Amygdala (tissue), 56 donors: ENCODE measurements around the gene UBAC2.

ENCODE experiments used
- DNase-seq, 56 donors: peaks; one replicate each; lab custom pipeline; 2025; lab: John Stamatoyannopoulos, UW

UBAC2 gene

GRCh38 chr13:99421271-99421670 lies 220.6 kb downstream of the UBAC2 start:
- DNase-seq = no peak

GRCh38 chr13:99421758-99422585 lies 221.3 kb downstream of the UBAC2 start:
- no peak for DNase-seq

GRCh38 chr13:99422586-99423220 lies 222.0 kb downstream of the UBAC2 start:
- no peak for DNase-seq

GRCh38 chr13:99425485-99426341 lies 225.1 kb downstream of the UBAC2 start:
- DNase-seq = peak in 3 of 56 donors; percentile 12 to 35 (median 27)

- no peak for DNase-seq
These were observed 225.8 kb downstream of the UBAC2 start for GRCh38 chr13:99426426-99426825.

DNA sequence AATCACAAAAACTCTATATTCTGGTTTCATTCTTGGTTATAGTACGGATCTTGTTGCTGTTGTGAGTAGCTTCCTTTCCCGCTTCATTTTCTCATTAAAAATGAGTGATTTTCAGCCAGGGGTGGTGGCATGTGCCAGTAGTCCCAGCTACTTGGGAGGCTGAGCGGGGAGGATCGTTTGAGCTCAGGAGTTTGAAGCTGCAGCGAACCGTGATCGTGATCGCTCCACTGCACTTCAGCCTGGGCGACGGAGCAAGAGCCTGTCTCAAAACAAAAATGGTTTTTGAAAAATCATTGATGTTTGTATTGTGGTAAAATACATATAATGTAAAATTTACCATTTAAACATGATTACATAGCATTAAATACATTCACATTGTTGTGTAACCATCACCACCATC lies 229.0 kb downstream of the UBAC2 start:
- no peak for DNase-seq

DNA sequence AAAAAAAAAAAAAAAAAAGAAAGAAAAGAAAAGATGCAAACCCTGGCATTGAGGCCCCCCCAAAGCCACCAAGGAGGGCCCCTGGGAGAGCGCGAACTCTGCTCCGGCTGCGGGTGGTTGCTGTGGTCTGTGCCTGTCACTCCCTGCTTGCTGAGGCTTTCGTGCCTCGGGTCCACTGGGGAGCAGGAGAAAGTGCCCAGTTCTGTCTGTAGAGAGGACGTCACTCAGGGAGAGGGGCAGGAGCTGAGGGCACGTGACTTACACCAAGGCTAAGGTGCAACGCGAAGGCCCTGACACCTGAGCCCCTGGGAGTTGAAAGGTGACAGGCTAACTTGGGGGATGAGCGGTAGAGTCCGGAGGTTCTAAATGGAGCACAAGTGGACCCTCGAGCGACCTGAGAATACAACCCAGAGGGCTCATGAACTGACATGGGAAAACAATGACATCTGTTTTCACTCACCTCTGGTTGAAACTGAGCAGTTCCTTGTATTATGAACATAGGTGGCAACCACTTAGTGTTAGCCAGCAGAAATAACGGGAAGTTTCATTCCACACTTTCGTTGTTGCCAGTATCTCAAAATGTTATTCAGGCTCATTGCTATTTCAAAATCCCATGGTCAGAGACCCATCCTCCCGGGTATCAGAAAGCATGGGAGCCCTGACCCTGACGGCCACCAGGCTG lies 231.4 kb downstream of the UBAC2 start:
- no peak for DNase-seq

DNA sequence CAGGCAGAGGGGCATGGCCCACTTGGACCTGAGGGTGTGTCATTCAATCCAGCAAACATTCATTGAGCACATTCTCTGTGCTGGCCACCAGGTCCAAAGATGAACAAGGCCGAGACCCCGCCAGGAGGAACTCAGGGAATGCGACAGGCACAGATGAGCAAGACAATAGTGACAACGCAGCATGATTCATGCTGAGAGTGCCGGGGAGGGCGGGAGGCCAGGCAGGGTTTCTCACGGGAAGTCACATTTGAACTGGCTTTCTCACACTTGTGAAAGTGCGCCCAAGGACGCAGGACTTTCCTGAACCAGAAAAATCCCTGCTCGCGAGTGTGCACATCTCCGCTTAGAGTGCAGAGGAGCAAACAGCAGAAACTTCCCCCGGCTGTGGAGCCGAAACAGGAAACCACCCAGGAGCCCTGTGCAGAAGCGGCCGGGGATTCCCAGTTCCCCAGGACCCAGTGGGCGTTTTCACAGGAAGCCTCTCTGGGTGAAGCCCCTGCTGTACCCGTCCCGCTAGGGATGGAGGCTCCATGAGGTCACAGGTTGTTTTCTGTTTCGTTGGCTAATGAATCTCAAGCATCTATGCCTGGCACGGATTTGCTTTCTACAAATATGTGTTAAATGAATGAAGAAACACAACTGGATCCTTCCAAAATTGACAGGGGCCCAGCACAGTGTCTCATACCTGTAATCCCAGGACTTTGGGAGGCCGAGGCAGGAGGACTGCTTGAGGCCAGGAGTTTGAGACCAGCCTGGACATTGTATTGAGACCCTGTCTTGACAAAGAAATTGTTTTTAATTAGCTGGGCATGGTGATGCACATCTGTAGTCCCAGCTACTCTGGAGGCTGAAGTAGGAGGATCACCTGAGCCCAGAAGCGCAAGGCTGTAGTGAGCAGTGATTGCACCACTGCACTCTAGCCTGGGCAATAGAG lies 232.2 kb downstream of the UBAC2 start:
- DNase-seq = peak in 18 of 56 donors; percentile 2 to 63 (median 28)

- DNase-seq = no peak
These were observed 233.0 kb downstream of the UBAC2 start for GRCh38 chr13:99433543-99434075.

DNA sequence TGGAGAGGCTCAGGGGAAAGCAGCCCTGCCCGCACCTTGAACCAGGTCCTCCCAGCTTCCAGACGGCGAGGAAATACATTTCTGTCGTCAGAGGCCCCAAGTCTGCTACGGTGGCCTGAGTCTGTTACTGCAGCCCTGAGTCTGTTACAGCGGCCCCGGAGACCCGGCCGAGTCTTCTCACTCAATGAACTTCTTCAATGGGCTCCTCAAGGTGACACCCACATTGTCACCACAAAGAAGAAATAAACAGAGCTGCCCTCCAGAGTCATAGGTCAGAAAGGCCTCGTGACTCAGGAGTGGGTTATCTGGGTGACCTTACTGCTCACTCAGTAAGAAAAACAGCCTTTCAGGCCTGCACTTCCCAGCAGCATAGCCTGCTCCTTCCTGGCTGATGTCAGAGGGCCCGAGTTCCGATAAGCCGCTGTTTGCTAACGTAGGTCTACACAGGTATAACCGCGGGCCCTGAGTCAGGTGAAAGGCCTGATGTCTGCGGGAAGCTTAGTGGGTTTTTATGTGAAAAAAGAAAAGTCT lies 233.7 kb downstream of the UBAC2 start:
- no peak for DNase-seq

DNA sequence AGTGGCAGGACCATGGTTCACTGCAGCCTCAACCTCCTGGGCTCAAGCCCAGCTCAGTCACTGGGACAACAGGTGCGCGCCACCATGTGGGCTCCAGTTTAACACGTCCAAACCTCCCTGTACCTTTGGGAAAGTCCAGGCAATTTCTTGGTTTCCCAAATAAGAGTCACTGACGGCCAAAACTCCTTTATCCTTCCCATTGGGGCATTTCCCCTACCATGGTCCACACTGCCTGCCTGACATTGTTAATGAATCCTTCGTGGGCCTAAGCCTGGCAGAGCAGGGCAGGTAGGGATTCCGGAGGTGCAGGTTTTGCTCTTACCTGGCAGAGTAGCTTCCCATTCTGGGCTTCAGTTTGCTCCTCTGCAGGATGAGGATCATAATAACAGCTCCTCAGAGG lies 234.5 kb downstream of the UBAC2 start:
- no peak for DNase-seq

- DNase-seq = no peak
These were observed 235.3 kb downstream of the UBAC2 start for GRCh38 chr13:99435998-99436397.
